ENCODE results near the gene PGC.

The PGC gene

DNA sequence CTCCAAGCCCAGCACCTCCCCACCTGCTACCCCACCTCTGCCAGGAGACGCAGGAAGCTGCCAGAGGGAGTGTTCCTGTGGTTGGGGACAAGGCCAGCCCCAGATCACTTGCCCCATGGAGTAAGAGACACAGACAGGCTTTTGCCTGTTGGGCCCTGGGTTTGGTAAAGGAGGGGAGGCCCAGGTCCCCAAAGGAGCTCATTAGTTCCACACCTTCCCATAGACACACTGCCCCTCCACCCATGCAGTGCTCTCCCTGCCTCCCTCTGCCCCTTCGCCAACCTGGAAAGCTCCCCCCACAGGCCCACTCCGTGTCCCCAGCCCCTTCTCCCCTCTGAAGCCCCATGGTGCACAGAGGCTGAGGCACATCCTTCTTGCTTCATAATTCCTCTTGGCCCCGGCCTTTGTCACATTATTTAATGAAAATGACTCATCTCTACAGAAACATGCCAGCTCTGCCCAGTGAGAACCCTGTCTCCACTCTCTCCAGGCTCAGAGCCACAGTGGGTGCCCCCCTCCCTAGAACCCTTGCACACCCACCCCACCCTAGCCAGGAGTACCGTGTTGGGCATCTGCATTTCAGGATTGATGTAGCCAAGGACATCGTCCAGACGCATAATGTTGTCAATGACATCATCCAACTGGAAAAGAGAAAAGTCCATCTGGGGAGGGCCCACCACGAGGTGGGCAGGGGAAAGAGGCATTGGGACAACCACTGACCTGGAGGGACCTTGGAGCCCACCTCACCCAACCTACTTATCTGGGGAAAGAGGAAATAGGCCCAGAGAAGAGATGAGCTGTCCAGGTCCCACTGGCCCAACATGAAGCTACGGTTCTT lies 57.8 kb downstream of the PGC start:
- H3K27ac ChIP-seq (ENCODE audit: low read depth in 2 of 2, low read length in 2 of 2) = no peak overlapping the region
- no peak overlapping the region for H3K9ac ChIP-seq (ENCODE audit: low read depth in 1 of 2, low read length in 2 of 2)
- peaks cover 24 to 41% of the 10 kb centered on the region in 2 donors for H3K36me3 ChIP-seq (ENCODE audit: control insufficient read depth in 2 of 2, insufficient read depth in 2 of 2, low read length in 2 of 2)
- H3K27me3 ChIP-seq (ENCODE audit: control insufficient read depth in 2 of 2, insufficient read depth in 2 of 2, low read length in 2 of 2) = no peaks in the 10 kb centered on the region
- H3K4me3 ChIP-seq (ENCODE audit: low read length in 2 of 2) = no peak overlapping the region
- H3K9me3 ChIP-seq (ENCODE audit: control insufficient read depth in 2 of 2, low read length in 2 of 2) = no peaks in the 10 kb centered on the region
- H3K4me1 ChIP-seq (ENCODE audit: control insufficient read depth in 2 of 2, insufficient read depth in 2 of 2, low read length in 2 of 2) = peaks cover 2 to 9% of the 10 kb centered on the region in 2 donors

GRCh38 chr6:41688256-41688965 lies 58.8 kb downstream of the PGC start:
- Histone ChIP-seq H3K27ac (ENCODE audit: low read depth in 2 of 2, low read length in 2 of 2) (no peak overlapping the region), H3K36me3 (ENCODE audit: control insufficient read depth in 2 of 2, insufficient read depth in 2 of 2, low read length in 2 of 2) (peaks cover 24 to 41% of the 10 kb centered on the region in 2 donors), H3K4me1 (ENCODE audit: control insufficient read depth in 2 of 2, insufficient read depth in 2 of 2, low read length in 2 of 2) (peaks cover 3 to 9% of the 10 kb centered on the region in 2 donors), H3K27me3 (ENCODE audit: control insufficient read depth in 2 of 2, insufficient read depth in 2 of 2, low read length in 2 of 2) (no peaks in the 10 kb centered on the region), H3K4me3 (ENCODE audit: low read length in 2 of 2) (no peak overlapping the region), H3K9ac (ENCODE audit: low read depth in 1 of 2, low read length in 2 of 2) (no peak overlapping the region), H3K9me3 (ENCODE audit: control insufficient read depth in 2 of 2, low read length in 2 of 2) (no peaks in the 10 kb centered on the region)

DNA sequence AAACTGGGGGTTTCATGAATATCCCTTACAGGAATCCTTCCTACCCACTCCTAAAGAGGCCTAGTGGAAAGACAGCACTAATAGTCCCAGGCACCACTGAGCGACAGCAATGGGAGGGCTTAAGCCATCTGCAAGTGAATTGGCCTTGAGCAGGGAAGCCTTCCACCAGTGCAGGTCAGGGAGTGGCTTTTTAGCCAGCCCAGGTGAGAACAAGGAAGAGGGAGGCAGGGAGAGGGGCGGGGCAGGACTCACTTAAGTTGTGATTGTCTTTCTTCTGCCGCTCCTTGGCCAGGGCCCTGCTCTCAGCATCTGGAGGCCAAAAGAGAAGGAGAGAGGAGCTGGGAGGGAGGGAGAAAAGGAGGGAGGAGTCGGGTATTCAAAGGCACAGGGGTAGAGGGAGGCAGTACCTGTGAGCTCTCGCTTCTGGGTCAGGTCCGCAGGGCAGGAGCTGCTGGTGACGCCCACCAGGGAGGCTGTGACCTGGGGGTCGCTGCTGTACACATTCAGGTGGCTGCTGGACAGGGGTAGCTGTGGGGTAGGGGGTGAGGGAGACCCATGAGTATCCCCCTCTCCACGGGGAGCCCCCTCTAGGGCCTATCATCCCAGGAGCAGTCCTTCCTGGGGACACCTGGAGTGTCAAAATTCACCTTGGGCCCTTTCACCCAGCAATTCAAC lies 59.6 kb downstream of the PGC start:
- Histone ChIP-seq H3K27ac (ENCODE audit: low read depth in 2 of 2, low read length in 2 of 2) (peak overlapping the region in 1 of 2 donors; percentile 23), H3K9ac (ENCODE audit: low read depth in 1 of 2, low read length in 2 of 2) (no peak overlapping the region), H3K27me3 (ENCODE audit: control insufficient read depth in 2 of 2, insufficient read depth in 2 of 2, low read length in 2 of 2) (no peaks in the 10 kb centered on the region), H3K36me3 (ENCODE audit: control insufficient read depth in 2 of 2, insufficient read depth in 2 of 2, low read length in 2 of 2) (peaks cover 24 to 41% of the 10 kb centered on the region in 2 donors), H3K4me1 (ENCODE audit: control insufficient read depth in 2 of 2, insufficient read depth in 2 of 2, low read length in 2 of 2) (peaks cover 9 to 16% of the 10 kb centered on the region in 2 donors), H3K4me3 (ENCODE audit: low read length in 2 of 2) (no peak overlapping the region), H3K9me3 (ENCODE audit: control insufficient read depth in 2 of 2, low read length in 2 of 2) (no peaks in the 10 kb centered on the region)
